Measurements from ENCODE around the gene GDPD4. TPM values are rescaled to one million over a fixed set of nuclear protein-coding genes. Genes with fewer than 3 reads are reported as not detected.

Gene GDPD4
- total RNA-seq, 1 experiment from 2014 or later, result not detected

DNA sequence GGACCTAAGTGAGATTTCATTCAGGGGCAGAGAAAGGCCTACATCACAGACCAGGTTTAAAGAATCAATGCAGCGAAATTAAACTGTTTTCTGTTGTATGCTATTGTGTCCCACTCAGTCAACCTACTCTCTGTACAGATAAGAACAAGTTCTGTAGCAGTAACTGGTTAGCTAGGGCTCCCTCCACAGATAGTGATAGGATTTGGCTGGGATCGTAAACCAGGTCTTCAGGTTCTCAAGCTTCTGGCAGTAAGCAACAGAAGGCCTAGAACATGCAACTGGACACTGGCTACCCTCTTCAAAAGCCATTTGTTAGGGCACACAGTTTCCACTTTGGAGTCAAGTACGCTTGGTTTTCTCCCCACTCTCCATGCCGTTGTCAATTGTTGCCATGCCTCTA lies 69.2 kb downstream of the GDPD4 start:
- H3K9me3 ChIP-seq (ENCODE audit: low read depth, low read length, poor library complexity, severe bottlenecking), result no peaks in the 10 kb centered on the region
- no peaks in the 10 kb centered on the region for H3K4me1 ChIP-seq (ENCODE audit: insufficient read depth, low read length, poor library complexity, severe bottlenecking)
- no peak for TF ChIP-seq EZH2 (IDR thresholded peaks at IDR 0.05; ENCODE audit: borderline replicate concordance, low read depth, low read length, poor library complexity, severe bottlenecking)
- TF ChIP-seq, protein P1, sequence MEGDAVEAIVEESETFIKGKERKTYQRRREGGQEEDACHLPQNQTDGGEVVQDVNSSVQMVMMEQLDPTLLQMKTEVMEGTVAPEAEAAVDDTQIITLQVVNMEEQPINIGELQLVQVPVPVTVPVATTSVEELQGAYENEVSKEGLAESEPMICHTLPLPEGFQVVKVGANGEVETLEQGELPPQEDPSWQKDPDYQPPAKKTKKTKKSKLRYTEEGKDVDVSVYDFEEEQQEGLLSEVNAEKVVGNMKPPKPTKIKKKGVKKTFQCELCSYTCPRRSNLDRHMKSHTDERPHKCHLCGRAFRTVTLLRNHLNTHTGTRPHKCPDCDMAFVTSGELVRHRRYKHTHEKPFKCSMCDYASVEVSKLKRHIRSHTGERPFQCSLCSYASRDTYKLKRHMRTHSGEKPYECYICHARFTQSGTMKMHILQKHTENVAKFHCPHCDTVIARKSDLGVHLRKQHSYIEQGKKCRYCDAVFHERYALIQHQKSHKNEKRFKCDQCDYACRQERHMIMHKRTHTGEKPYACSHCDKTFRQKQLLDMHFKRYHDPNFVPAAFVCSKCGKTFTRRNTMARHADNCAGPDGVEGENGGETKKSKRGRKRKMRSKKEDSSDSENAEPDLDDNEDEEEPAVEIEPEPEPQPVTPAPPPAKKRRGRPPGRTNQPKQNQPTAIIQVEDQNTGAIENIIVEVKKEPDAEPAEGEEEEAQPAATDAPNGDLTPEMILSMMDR (conservative IDR thresholded peaks at IDR 0.05; ENCODE audit: low read depth, low read length), result no peak
- H3K4me3 ChIP-seq (ENCODE audit: low read depth, low read length, poor library complexity, severe bottlenecking), result no peak overlapping the region
- intact Hi-C loops (cut with micrococcal nuclease; ENCODE audit: unreplicated experiment), result no loop called here
- BruUV-seq (replicated peaks), result no TSS peak
- DNase-seq (ENCODE audit: low spot score), result no peak
- H3K27ac ChIP-seq (ENCODE audit: low read depth, low read length, poor library complexity, severe bottlenecking), result no peak overlapping the region
- no peaks in the 10 kb centered on the region for H3K36me3 ChIP-seq (ENCODE audit: insufficient read depth, low read length, poor library complexity, severe bottlenecking)
- no peaks in the 10 kb centered on the region for H3K27me3 ChIP-seq (replicated peaks; ENCODE audit: insufficient read depth, low read depth, low read length, poor library complexity)
- CTCF ChIA-PET, result no interaction called here
- POLR2A ChIA-PET (ENCODE audit: low non-redundant PET), result no interaction called here

GRCh38 chr11:77231800-77232199 lies 69.7 kb downstream of the GDPD4 start:
- no peak for DNase-seq (ENCODE audit: low spot score)
- TF ChIP-seq, protein P1 (conservative IDR thresholded peaks at IDR 0.05; ENCODE audit: low read depth, low read length), result no peak
- TF ChIP-seq EZH2 (IDR thresholded peaks at IDR 0.05; ENCODE audit: borderline replicate concordance, low read depth, low read length, poor library complexity, severe bottlenecking), result no peak
- CTCF ChIA-PET, result no interaction called here
- H3K27ac ChIP-seq (ENCODE audit: low read depth, low read length, poor library complexity, severe bottlenecking), result no peak overlapping the region
- H3K4me3 ChIP-seq (ENCODE audit: low read depth, low read length, poor library complexity, severe bottlenecking), result no peak overlapping the region
- no peaks in the 10 kb centered on the region for H3K9me3 ChIP-seq (ENCODE audit: low read depth, low read length, poor library complexity, severe bottlenecking)
- intact Hi-C loops (cut with micrococcal nuclease; ENCODE audit: unreplicated experiment), result no loop called here
- POLR2A ChIA-PET (ENCODE audit: low non-redundant PET), result no interaction called here
- no peaks in the 10 kb centered on the region for H3K36me3 ChIP-seq (ENCODE audit: insufficient read depth, low read length, poor library complexity, severe bottlenecking)
- BruUV-seq (replicated peaks), result no TSS peak
- H3K27me3 ChIP-seq (replicated peaks; ENCODE audit: insufficient read depth, low read depth, low read length, poor library complexity), result no peaks in the 10 kb centered on the region
- no peaks in the 10 kb centered on the region for H3K4me1 ChIP-seq (ENCODE audit: insufficient read depth, low read length, poor library complexity, severe bottlenecking)

DNA sequence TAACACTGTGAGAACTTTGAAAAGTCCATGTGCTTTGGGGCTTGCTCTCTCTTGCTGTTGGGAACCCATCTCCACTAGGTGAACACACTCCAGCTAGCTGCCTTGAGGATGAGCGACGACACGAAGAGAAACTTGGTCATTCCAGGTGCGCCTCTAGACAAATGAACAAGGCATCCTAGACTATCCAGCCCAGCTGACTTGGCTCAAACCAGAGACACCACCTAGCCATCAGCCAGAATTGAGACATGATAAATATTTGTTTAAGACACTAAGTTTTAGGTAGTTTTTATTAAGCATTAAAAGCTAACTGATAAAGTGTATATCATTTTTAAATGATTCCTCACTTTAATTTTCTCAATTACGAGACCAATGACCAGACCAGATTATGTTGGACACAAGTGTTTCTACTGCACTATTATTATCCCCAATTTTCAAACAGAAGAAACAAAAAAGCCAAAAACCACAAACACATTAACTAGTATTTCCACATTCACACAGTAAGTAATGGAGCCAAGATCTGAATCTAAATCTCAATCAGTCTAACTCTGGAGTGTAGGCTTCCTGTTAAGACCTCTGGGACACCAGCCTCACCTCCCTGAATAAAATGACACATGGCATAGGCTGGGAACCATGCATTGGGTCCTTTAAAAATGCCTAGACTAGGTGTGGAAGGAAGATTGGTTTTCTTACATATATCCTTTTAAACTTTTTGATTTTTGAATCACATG lies 70.4 kb downstream of the GDPD4 start:
- CTCF ChIA-PET, result no interaction called here
- no TSS peak for BruUV-seq (replicated peaks)
- POLR2A ChIA-PET (ENCODE audit: low non-redundant PET), result no interaction called here

More for the DNA sequence above, 70.4 kb downstream of the GDPD4 start:
- H3K9me3 ChIP-seq (ENCODE audit: low read depth, low read length, poor library complexity, severe bottlenecking), result no peaks in the 10 kb centered on the region
- no peak overlapping the region for H3K4me3 ChIP-seq (ENCODE audit: low read depth, low read length, poor library complexity, severe bottlenecking)
- DNase-seq (ENCODE audit: low spot score), result no peak
- peaks cover 1% of the 10 kb centered on the region for H3K27me3 ChIP-seq (replicated peaks; ENCODE audit: insufficient read depth, low read depth, low read length, poor library complexity)
- no peaks in the 10 kb centered on the region for H3K4me1 ChIP-seq (ENCODE audit: insufficient read depth, low read length, poor library complexity, severe bottlenecking)
- intact Hi-C loops (cut with micrococcal nuclease; ENCODE audit: unreplicated experiment), result no loop called here
- no peaks in the 10 kb centered on the region for H3K36me3 ChIP-seq (ENCODE audit: insufficient read depth, low read length, poor library complexity, severe bottlenecking)
- TF ChIP-seq, protein P1 (conservative IDR thresholded peaks at IDR 0.05; ENCODE audit: low read depth, low read length), result no peak
- no peak for TF ChIP-seq EZH2 (IDR thresholded peaks at IDR 0.05; ENCODE audit: borderline replicate concordance, low read depth, low read length, poor library complexity, severe bottlenecking)
- no peak overlapping the region for H3K27ac ChIP-seq (ENCODE audit: low read depth, low read length, poor library complexity, severe bottlenecking)
